22Rv1 (cell line): ENCODE results near the gene ZAR1L.

ENCODE experiments used
- CTCF ChIP-seq: fragments of 450-650 bp; IDR thresholded peaks from 2 replicates; pipeline ENCODE4 v1.5.1; 2017; ENCODE audit warnings: mild to moderate bottlenecking
- ZFX ChIP-seq: fragments of 450-650 bp; IDR thresholded peaks from 2 replicates; pipeline ENCODE4 v1.6.1; 2017; ENCODE audit warnings: antibody characterized with exemption, borderline replicate concordance

- TF ChIP-seq CTCF, result no peak
- TF ChIP-seq ZFX, result no peak
Observed at GRCh38 chr13:32265726-32266125, 49.4 kb downstream of the ZAR1L start.
